ENCODE data around the gene RPAIN. TPM values are rescaled to one million over a fixed set of nuclear protein-coding genes. Genes with fewer than 3 reads are reported as not detected.

Gene RPAIN
- total RNA-seq, 1 experiment from 2014 or later, result 56.3 TPM

DNA sequence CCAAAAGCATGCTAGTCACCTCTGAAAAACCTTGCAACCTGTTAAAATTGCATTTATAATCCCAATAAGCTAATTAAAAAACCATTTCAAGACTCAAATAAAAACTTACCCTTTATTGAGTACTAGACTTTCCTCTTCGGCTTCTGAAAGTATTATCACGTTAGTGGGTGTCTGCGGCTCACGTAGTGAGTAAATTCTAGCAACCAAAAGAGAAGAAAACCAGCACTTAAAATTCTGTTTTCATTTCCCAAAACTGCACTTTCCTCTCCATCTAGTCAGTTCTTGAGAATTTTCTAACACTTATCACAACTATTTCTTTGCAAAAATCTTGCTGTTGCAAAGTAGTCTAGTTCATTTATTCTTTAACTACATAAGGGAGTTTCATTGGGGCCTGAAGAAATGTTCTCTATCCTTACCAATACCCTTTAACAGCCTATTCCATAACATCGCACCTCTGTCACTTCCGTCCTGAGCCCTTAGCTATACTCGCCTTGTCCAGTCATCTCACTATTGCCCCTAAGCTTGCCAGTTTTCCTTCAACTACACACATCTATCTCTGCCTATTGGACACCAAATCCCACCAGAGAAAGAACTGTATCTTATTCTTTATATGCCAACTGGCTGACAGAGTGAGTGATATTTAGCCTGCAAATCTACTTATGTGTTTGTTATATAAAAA, 9.2 kb upstream of the RPAIN start:
- no peak for DNase-seq
- Histone ChIP-seq H4K20me1 (ENCODE audit: insufficient read depth) (peaks cover 24% of the 10 kb centered on the region), H3K27ac (no peak overlapping the region), H3K9me2 (ENCODE audit: insufficient read depth) (no peaks in the 10 kb centered on the region), H3K4me1 (replicated peaks; ENCODE audit: insufficient read depth) (peaks cover 23% of the 10 kb centered on the region), H3K27me3 (ENCODE audit: insufficient read depth, low read depth) (no peaks in the 10 kb centered on the region), H2AFZ (no peak overlapping the region), H3K4me2 (no peak overlapping the region), H3K4me3 (no peak overlapping the region), H3K36me3 (ENCODE audit: low read depth) (peaks cover 78% of the 10 kb centered on the region), H3K79me2 (ENCODE audit: low read depth) (peaks cover 49% of the 10 kb centered on the region), H3K9me3 (ENCODE audit: insufficient read depth, low read depth) (no peaks in the 10 kb centered on the region), H3F3A (ENCODE audit: insufficient read depth, low read depth) (peaks cover 33% of the 10 kb centered on the region)
- intact Hi-C loops (cut with micrococcal nuclease; ENCODE audit: unreplicated experiment), result loop anchor here (10.0 kb wide), 1 partner anchor 166 kb away; no protein-coding TSS in a partner anchor
- POLR2A ChIA-PET (ENCODE audit: unreplicated experiment), result interaction anchor here (0.6 kb wide), 1 partner anchor 21 kb away, joined by 5 read pairs; no protein-coding TSS in a partner anchor
- TF ChIP-seq CTCF (conservative IDR thresholded peaks at IDR 0.05), result no peak
- TF ChIP-seq EZH2 (IDR thresholded peaks at IDR 0.05; ENCODE audit: low read depth), result no peak
- CTCF ChIA-PET, result no interaction called here
- no TSS peak for BruUV-seq (replicated peaks)

- no TSS peak for BruUV-seq (replicated peaks)
- H4K20me1 ChIP-seq (ENCODE audit: insufficient read depth), result peaks cover 15% of the 10 kb centered on the region
- peaks cover 76% of the 10 kb centered on the region for H3K79me2 ChIP-seq (ENCODE audit: low read depth)
- peak overlapping the region; percentile 64 for H3K4me2 ChIP-seq
- peaks cover 50% of the 10 kb centered on the region for H3F3A ChIP-seq (ENCODE audit: insufficient read depth, low read depth)
- no peak overlapping the region for H2AFZ ChIP-seq
- peak overlapping the region; percentile 94 for H3K27ac ChIP-seq
- peaks cover 70% of the 10 kb centered on the region for H3K36me3 ChIP-seq (ENCODE audit: low read depth)
- no peaks in the 10 kb centered on the region for H3K9me2 ChIP-seq (ENCODE audit: insufficient read depth)
- DNase-seq, result peak in 1 of 2 experiments; percentile 94
- ChIA-PET POLR2A (ENCODE audit: unreplicated experiment) (interaction anchor here (0.6 kb wide), 2 partner anchors 218 to 624 kb away, joined by 5 to 12 read pairs; no protein-coding TSS in a partner anchor), CTCF (interaction anchor here (1.4 kb wide), 1 partner anchor 26 kb away, joined by 6 read pairs; the partner anchor contains the start of gene C1QBP)
- no peaks in the 10 kb centered on the region for H3K9me3 ChIP-seq (ENCODE audit: insufficient read depth, low read depth)
- intact Hi-C loops (cut with micrococcal nuclease; ENCODE audit: unreplicated experiment), result loop anchor here (10.0 kb wide), 1 partner anchor 169 kb away; no protein-coding TSS in a partner anchor
- H3K27me3 ChIP-seq (ENCODE audit: insufficient read depth, low read depth), result no peaks in the 10 kb centered on the region
- H3K4me3 ChIP-seq, result 0 out of 2 replicates have a peak overlapping the region, but pooled peaks have one; percentile 10
- peaks cover 45% of the 10 kb centered on the region for H3K4me1 ChIP-seq (replicated peaks; ENCODE audit: insufficient read depth)
- TF ChIP-seq EZH2 (IDR thresholded peaks at IDR 0.05; ENCODE audit: low read depth) (no peak), CTCF (conservative IDR thresholded peaks at IDR 0.05) (no peak)
Measured at GRCh38 chr17:5413682-5414081, 6.3 kb upstream of the RPAIN start.

DNA sequence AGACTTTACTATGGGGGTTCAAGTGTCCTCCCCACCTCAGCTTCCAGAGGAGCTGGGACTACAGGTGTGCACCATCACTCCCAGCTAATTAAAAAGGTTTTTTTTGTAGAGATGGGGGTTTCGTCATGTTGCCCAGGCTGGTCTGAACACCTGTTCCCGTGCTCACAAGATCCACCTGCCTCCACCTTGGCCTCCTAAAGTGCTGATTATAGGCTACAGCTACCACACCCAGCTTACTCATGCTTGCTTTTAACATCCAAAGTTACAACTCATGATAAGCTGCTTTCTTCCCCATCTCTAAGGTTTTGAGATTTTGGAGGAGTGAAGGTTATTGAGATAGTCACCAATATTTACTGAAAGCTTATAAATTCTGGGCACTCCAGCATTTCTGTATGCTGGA, 3.1 kb upstream of the RPAIN start:
- Histone ChIP-seq H3K9me2 (ENCODE audit: insufficient read depth) (no peaks in the 10 kb centered on the region), H3K27ac (peak overlapping the region; percentile 99), H4K20me1 (ENCODE audit: insufficient read depth) (peaks cover 4% of the 10 kb centered on the region), H3K79me2 (ENCODE audit: low read depth) (peaks cover 83% of the 10 kb centered on the region), H3K36me3 (ENCODE audit: low read depth) (peaks cover 54% of the 10 kb centered on the region), H3K4me2 (peak overlapping the region; percentile 100), H3K27me3 (ENCODE audit: insufficient read depth, low read depth) (no peaks in the 10 kb centered on the region), H3K4me3 (peak overlapping the region; percentile 98; the same call in 1 of the 2 replicates), H3F3A (ENCODE audit: insufficient read depth, low read depth) (peaks cover 70% of the 10 kb centered on the region), H2AFZ (no peak overlapping the region), H3K4me1 (replicated peaks; ENCODE audit: insufficient read depth) (peaks cover 59% of the 10 kb centered on the region), H3K9me3 (ENCODE audit: insufficient read depth, low read depth) (no peaks in the 10 kb centered on the region)
- DNase-seq, result peak in 1 of 2 experiments; percentile 71
- TF ChIP-seq EZH2 (IDR thresholded peaks at IDR 0.05; ENCODE audit: low read depth), result no peak
- no peak for TF ChIP-seq CTCF (conservative IDR thresholded peaks at IDR 0.05)
- ChIA-PET POLR2A (ENCODE audit: unreplicated experiment) (no interaction called here), CTCF (interaction anchor here (0.7 kb wide), 1 partner anchor 22 kb away, joined by 8 read pairs; the partner anchor contains the start of gene C1QBP)
- BruUV-seq (replicated peaks), result no TSS peak
- intact Hi-C loops (cut with micrococcal nuclease; ENCODE audit: unreplicated experiment), result loop anchor here (10.0 kb wide), 1 partner anchor 172 kb away; no protein-coding TSS in a partner anchor
